Breast epithelium (tissue), 4 donors: Measurements from ENCODE around the gene HPDL. TPM values are rescaled to one million over a fixed set of nuclear protein-coding genes. Genes with fewer than 3 reads are reported as not detected.

Experiments used
- DNase-seq, 2 donors: peaks; one replicate each; pipeline ENCODE4 v3.0.0-alpha.2; 2019; ENCODE audit warnings: low spot score in 2 of 2
- H3K27ac ChIP-seq, 2 donors: fragments of 200-600 bp; sonication (generic) in 1 of 2; one replicate each; pipeline ENCODE4 v1.5.1; 2016 to 2019; ENCODE audit warnings: mild to moderate bottlenecking in 1 of 2
- H3K27me3 ChIP-seq, 2 donors: fragments of 200-600 bp; sonication (generic) in 1 of 2; one replicate each; pipeline versions ENCODE4 v1.5.1 to v1.6.0; 2017 to 2019; ENCODE audit warnings: control low read depth in 1 of 2, mild to moderate bottlenecking in 1 of 2
- H3K36me3 ChIP-seq: fragments of 200-600 bp; one replicate; pipeline ENCODE4 v1.5.1; 2019
- H3K4me1 ChIP-seq, 2 donors: fragments of 200-600 bp; sonication (generic); one replicate each; pipeline ENCODE4 v1.5.1; 2016 to 2019; ENCODE audit warnings: control low read depth in 1 of 2
- H3K4me3 ChIP-seq, 3 donors: fragments of 200-600 bp; sonication (generic); 1 replicate in 2 of 3; 2 replicates in 1 of 3; pipeline ENCODE4 v1.5.1; 2016 to 2019; ENCODE audit warnings: mild to moderate bottlenecking in 3 of 3, moderate library complexity in 2 of 3
- H3K9me3 ChIP-seq, 2 donors: fragments of 200-600 bp; sonication (generic) in 1 of 2; one replicate each; pipeline ENCODE4 v1.5.1; 2016 to 2019; ENCODE audit warnings: control low read depth in 1 of 2
- CTCF ChIP-seq, 3 donors: fragments of 450-650 bp; IDR thresholded peaks; one replicate each; pipeline ENCODE4 v1.5.1; 2016 to 2017; ENCODE audit warnings: antibody characterized with exemption in 3 of 3, mild to moderate bottlenecking in 3 of 3, moderate library complexity in 3 of 3
- POLR2A ChIP-seq: fragments of 450-650 bp; IDR thresholded peaks from one replicate; pipeline ENCODE4 v1.6.1; 2016; ENCODE audit warnings: antibody characterized with exemption, mild to moderate bottlenecking, moderate library complexity
- POLR2AphosphoS5 ChIP-seq, 3 donors: sonication (generic); formaldehyde crosslinking; IDR thresholded peaks; one replicate each; pipeline ENCODE4 v1.6.1; 2017; ENCODE audit warnings: antibody characterized with exemption in 3 of 3
- intact Hi-C: fragments of 100-400 bp; cut with DNase I; formaldehyde crosslinking; loops from one replicate; pipeline ENCODE4 v1.15.1; 2023; ENCODE audit warnings: low total_unique reads
- total RNA-seq, 3 donors: library from RNA; depleted of rRNA; stranded (reverse); fragments of >200 nt; gene quantifications; one replicate each; pipeline ENCODE4 v1.1.0, GENCODE V29; 2016

Gene HPDL
- total RNA-seq, 3 donors from 2014 or later: 0.44 TPM; not detected in 2

GRCh38 chr1:45345014-45345413 lies 18.3 kb downstream of the HPDL start:
- H3K36me3 ChIP-seq: no peaks in the 10 kb centered on the region
- no peak for DNase-seq
- peaks cover 5 to 15% of the 10 kb centered on the region in 2 donors for H3K4me1 ChIP-seq
- no peak overlapping the region for H3K4me3 ChIP-seq
- no peaks in the 10 kb centered on the region for H3K27me3 ChIP-seq
- H3K27ac ChIP-seq: no peak overlapping the region
- no peak for TF ChIP-seq CTCF (IDR thresholded peaks at IDR 0.05)
- no peak for TF ChIP-seq POLR2A
- no peak for TF ChIP-seq POLR2AphosphoS5 (IDR thresholded peaks at IDR 0.05)
- no peaks in the 10 kb centered on the region for H3K9me3 ChIP-seq
- intact Hi-C loops: no loop called here

GRCh38 chr1:45346473-45346872 lies 19.8 kb downstream of the HPDL start:
- intact Hi-C loops: no loop called here
- Histone ChIP-seq H3K27ac (no peak overlapping the region), H3K4me1 (peaks cover 0 to 5% of the 10 kb centered on the region in 2 donors), H3K9me3 (no peaks in the 10 kb centered on the region), H3K36me3 (no peaks in the 10 kb centered on the region), H3K27me3 (no peaks in the 10 kb centered on the region), H3K4me3 (no peak overlapping the region)
- TF ChIP-seq POLR2AphosphoS5 (IDR thresholded peaks at IDR 0.05) (no peak), POLR2A (no peak), CTCF (IDR thresholded peaks at IDR 0.05) (no peak)
- DNase-seq: no peak

- Histone ChIP-seq H3K27me3 (no peaks in the 10 kb centered on the region), H3K4me3 (no peak overlapping the region), H3K36me3 (no peaks in the 10 kb centered on the region), H3K4me1 (no peaks in the 10 kb centered on the region), H3K9me3 (no peaks in the 10 kb centered on the region), H3K27ac (peak overlapping the region; percentile 80 to 81)
- no peak for DNase-seq
- intact Hi-C loops: no loop called here
- TF ChIP-seq CTCF (IDR thresholded peaks at IDR 0.05): no peak
- TF ChIP-seq POLR2AphosphoS5 (IDR thresholded peaks at IDR 0.05): no peak
- TF ChIP-seq POLR2A: no peak
Measured at GRCh38 chr1:45348020-45348419, 21.3 kb downstream of the HPDL start.

- H3K36me3 ChIP-seq: no peaks in the 10 kb centered on the region
- intact Hi-C loops: no loop called here
- no peaks in the 10 kb centered on the region for H3K4me1 ChIP-seq
- no peak for DNase-seq
- H3K27ac ChIP-seq: peak overlapping the region; percentile 80 to 81
- H3K9me3 ChIP-seq: no peaks in the 10 kb centered on the region
- no peak overlapping the region for H3K4me3 ChIP-seq
- no peaks in the 10 kb centered on the region for H3K27me3 ChIP-seq
- TF ChIP-seq CTCF (IDR thresholded peaks at IDR 0.05) (no peak), POLR2AphosphoS5 (IDR thresholded peaks at IDR 0.05) (no peak), POLR2A (no peak)
Measured at GRCh38 chr1:45348609-45348965, 21.9 kb downstream of the HPDL start.

- intact Hi-C loops: no loop called here
- TF ChIP-seq POLR2A (no peak), POLR2AphosphoS5 (IDR thresholded peaks at IDR 0.05) (no peak), CTCF (IDR thresholded peaks at IDR 0.05) (no peak)
- peak overlapping the region; percentile 80 to 81 for H3K27ac ChIP-seq
Measured at GRCh38 chr1:45348966-45349677, 22.4 kb downstream of the HPDL start.

More at GRCh38 chr1:45348966-45349677, 22.4 kb downstream of the HPDL start:
- Histone ChIP-seq H3K9me3 (no peaks in the 10 kb centered on the region), H3K36me3 (no peaks in the 10 kb centered on the region), H3K4me3 (no peak overlapping the region), H3K4me1 (no peaks in the 10 kb centered on the region), H3K27me3 (no peaks in the 10 kb centered on the region)
- DNase-seq: peak in 1 of 2 donors; percentile 56
